Liver (tissue), 9 donors: Measurements from ENCODE around the gene TIE1. TPM values are rescaled to one million over a fixed set of nuclear protein-coding genes. Genes with fewer than 3 reads are reported as not detected.
A peak's percentile ranks its signal among the peaks of the same experiment; 100 is the strongest.

Source experiments
- DNase-seq: peaks from one replicate; pipeline ENCODE4 v3.0.0-alpha.2; 2017; ENCODE audit warnings: low spot score
- H3K27ac ChIP-seq, 2 donors: one replicate each; pipeline ENCODE4 v1.7.0; 2013; ENCODE audit warnings: inconsistent platforms in 2 of 2, low read length in 2 of 2, control low read depth in 1 of 2, low read depth in 1 of 2, mild to moderate bottlenecking in 1 of 2
- H3K27me3 ChIP-seq, 4 donors: one replicate each; pipeline versions ENCODE4 v1.6.1 to v1.7.0; 2013; ENCODE audit warnings: low read length in 3 of 4, inconsistent platforms in 1 of 4, mild to moderate bottlenecking in 1 of 4, moderate library complexity in 1 of 4; ENCODE audit not compliant: control insufficient read depth in 4 of 4, insufficient read depth in 4 of 4
- H3K36me3 ChIP-seq, 4 donors: one replicate each; pipeline versions ENCODE4 v1.6.1 to v1.7.0; 2013; ENCODE audit warnings: low read length in 3 of 4, mild to moderate bottlenecking in 3 of 4, low read depth in 1 of 4, moderate library complexity in 1 of 4; ENCODE audit not compliant: control insufficient read depth in 4 of 4, insufficient read depth in 3 of 4
- H3K4me1 ChIP-seq, 4 donors: one replicate each; pipeline versions ENCODE4 v1.6.1 to v1.7.0; 2013; ENCODE audit warnings: low read length in 3 of 4, mild to moderate bottlenecking in 3 of 4, moderate library complexity in 1 of 4; ENCODE audit not compliant: control insufficient read depth in 4 of 4, insufficient read depth in 4 of 4
- H3K4me3 ChIP-seq, 3 donors: one replicate each; pipeline versions ENCODE4 v1.6.1 to v1.7.0; 2013; ENCODE audit warnings: low read length in 3 of 3, control low read depth in 1 of 3, low read depth in 1 of 3, mild to moderate bottlenecking in 1 of 3
- H3K9ac ChIP-seq, 2 donors: one replicate each; pipeline ENCODE4 v1.7.0; 2013; ENCODE audit warnings: low read length in 2 of 2, mild to moderate bottlenecking in 2 of 2, moderate library complexity in 2 of 2, control low read depth in 1 of 2, low read depth in 1 of 2
- H3K9me3 ChIP-seq, 4 donors: one replicate each; pipeline versions ENCODE4 v1.6.1 to v1.7.0; 2013; ENCODE audit warnings: low read length in 3 of 4; ENCODE audit not compliant: control insufficient read depth in 4 of 4
- ATF3 ChIP-seq: IDR thresholded peaks from 2 replicates; pipeline ENCODE4 v1.6.1; 2016; ENCODE audit warnings: antibody characterized with exemption
- CTCF ChIP-seq: fragments of 150-350 bp; IDR thresholded peaks from 2 replicates; pipeline ENCODE4 v1.5.1; 2017; ENCODE audit warnings: improper control_type of control experiment, low read depth, low read length; ENCODE audit not compliant: missing input control
- EGR1 ChIP-seq, 2 donors: IDR thresholded peaks; 2 replicates each; pipeline ENCODE4 v1.6.1; 2016 to 2018; ENCODE audit warnings: antibody characterized with exemption in 2 of 2, low read depth in 2 of 2
- FOXA1 ChIP-seq: IDR thresholded peaks from 2 replicates; pipeline ENCODE4 v1.6.1; 2016; ENCODE audit warnings: antibody characterized with exemption
- GABPA ChIP-seq, 2 donors: IDR thresholded peaks in 1 of 2; conservative IDR thresholded peaks in 1 of 2; 2 replicates each; pipeline ENCODE4 v1.6.1; 2016; ENCODE audit warnings: antibody characterized with exemption in 2 of 2, mild to moderate bottlenecking in 1 of 2, moderate library complexity in 1 of 2
- HNF4A ChIP-seq, 2 donors: conservative IDR thresholded peaks; 2 replicates each; pipeline ENCODE4 v1.6.1; 2016; ENCODE audit warnings: antibody characterized with exemption in 2 of 2, mild to moderate bottlenecking in 2 of 2
- MAX ChIP-seq: IDR thresholded peaks from 2 replicates; pipeline ENCODE4 v1.6.1; 2016; ENCODE audit warnings: antibody characterized with exemption
- RAD21 ChIP-seq, 2 donors: IDR thresholded peaks; 2 replicates each; pipeline ENCODE4 v1.6.1; 2016; ENCODE audit warnings: antibody characterized with exemption in 2 of 2, mild to moderate bottlenecking in 2 of 2
- REST ChIP-seq: IDR thresholded peaks from 2 replicates; pipeline ENCODE4 v1.6.1; 2016; ENCODE audit warnings: antibody characterized with exemption, mild to moderate bottlenecking
- RXRA ChIP-seq, 2 donors: IDR thresholded peaks; 2 replicates each; pipeline ENCODE4 v1.6.1; 2017 to 2018; ENCODE audit warnings: antibody characterized with exemption in 2 of 2, mild to moderate bottlenecking in 1 of 2
- SP1 ChIP-seq: IDR thresholded peaks from 2 replicates; pipeline ENCODE4 v1.6.1; 2018; ENCODE audit warnings: antibody characterized with exemption, mild to moderate bottlenecking
- TAF1 ChIP-seq: conservative IDR thresholded peaks from 2 replicates; pipeline ENCODE4 v1.6.1; 2016; ENCODE audit warnings: antibody characterized with exemption, mild to moderate bottlenecking
- ZBTB33 ChIP-seq: IDR thresholded peaks from 2 replicates; pipeline ENCODE4 v1.6.1; 2016; ENCODE audit warnings: antibody characterized with exemption
- WGBS: extraction: QIAGEN DNeasy Blood & Tissue Kit; methylation state at CpG from one replicate; pipeline ENCODE4 v1.1.7; 2013; 5-methylcytosine and 5-hydroxymethylcytosine counted together
- polyA plus RNA-seq, 2 donors: library from polyadenylated mRNA; stranded (reverse) in 1 of 2; unstranded in 1 of 2; fragments of 200-250 nt in 1 of 2; fragments of >200 nt in 1 of 2; fragmentation: Nextera tagmentation in 1 of 2; extraction: Ambion mirVana in 1 of 2; gene quantifications; one replicate each; pipeline versions ENCODE4 v1.2.1 to v1.2.3, GENCODE V29; 2013 to 2015
- total RNA-seq, 2 donors: library from RNA; depleted of rRNA; stranded (reverse); fragments of >200 nt; gene quantifications; one replicate each; pipeline ENCODE4 v1.2.3, GENCODE V29; 2014
- donor health status: healthy.
- donor health status: healthy.
- donor health status: healthy.
- donor health status: healthy.
- donor health status: healthy.

The TIE1 gene
- total RNA-seq (10 to 100 TPM; 10.4 to 17.6 TPM), polyA plus RNA-seq (1 to 10 TPM; 3.6 to 7.3 TPM)

- Histone ChIP-seq H3K4me1 (peaks cover 10 to 26% (median 19%) of the 10 kb centered on the region in 4 donors), H3K36me3 (no peaks in the 10 kb centered on the region), H3K27ac (peak within 1 kb of the TSS; percentile 54 to 57), H3K9me3 (no peaks in the 10 kb centered on the region), H3K4me3 (no peak within 1 kb of the TSS), H3K9ac (no peak within 1 kb of the TSS), H3K27me3 (no peaks in the 10 kb centered on the region)
- no peak for TF ChIP-seq HNF4A (conservative IDR thresholded peaks at IDR 0.05)
- TF ChIP-seq SP1, result no peak
- no peak for TF ChIP-seq EGR1 (IDR thresholded peaks at IDR 0.05; ENCODE audit: low read depth in 2 of 2)
- DNase-seq, result no peak
- WGBS, result 81% methylated on average over 10 of the region's 10 CpGs
These were observed at the start of gene TIE1 for GRCh38 chr1:43300378-43301094. TSS of gene TIE1 (plus strand) at chr1:43300982. CDS start at chr1:43301072, 90 bp downstream.

GRCh38 chr1:43251024-43251423 lies 49.8 kb upstream of the TIE1 start:
- peak overlapping the region; percentile 74 to 79 for H3K27ac ChIP-seq
- DNase-seq, result no peak
- TF ChIP-seq RXRA (IDR thresholded peaks at IDR 0.05) (no peak), SP1 (no peak), GABPA (IDR thresholded peaks at IDR 0.05 in 1 of 2, conservative IDR thresholded peaks at IDR 0.05 in 1 of 2) (no peak), EGR1 (IDR thresholded peaks at IDR 0.05; ENCODE audit: low read depth in 2 of 2) (no peak), RAD21 (IDR thresholded peaks at IDR 0.05) (no peak), TAF1 (no peak), ZBTB33 (no peak), ATF3 (no peak), REST (no peak), MAX (no peak), FOXA1 (no peak), CTCF (no peak)
- 71% methylated on average over 5 of the region's 5 CpGs for WGBS
- H3K9me3 ChIP-seq, result no peaks in the 10 kb centered on the region
- no peaks in the 10 kb centered on the region for H3K36me3 ChIP-seq
- no peak overlapping the region for H3K4me3 ChIP-seq
- peaks cover 1 to 17% (median 16%) of the 10 kb centered on the region in 4 donors for H3K4me1 ChIP-seq
- H3K27me3 ChIP-seq, result no peaks in the 10 kb centered on the region
- peak overlapping the region in 1 of 2 donors; percentile 37 for H3K9ac ChIP-seq
